PC-9 (cell line): ENCODE measurements around the gene ACO1.

Experiments used
- EZH2 ChIP-seq: fragments of 200-600 bp; sonication (generic); IDR thresholded peaks from 2 replicates; pipeline ENCODE4 v1.8.0; 2017; ENCODE audit warnings: antibody characterized with exemption, low read depth
- TF ChIP-seq, protein P1 (sequence below): fragments of 200-600 bp; sonication (generic); conservative IDR thresholded peaks from 2 replicates; pipeline ENCODE4 v1.6.1; 2017; ENCODE audit warnings: mixed run types, antibody characterized with exemption, mild to moderate bottlenecking, moderate library complexity

GRCh38 chr9:32463500-32464293 is 79.3 kb downstream of the ACO1 start:
- TF ChIP-seq, protein P1, sequence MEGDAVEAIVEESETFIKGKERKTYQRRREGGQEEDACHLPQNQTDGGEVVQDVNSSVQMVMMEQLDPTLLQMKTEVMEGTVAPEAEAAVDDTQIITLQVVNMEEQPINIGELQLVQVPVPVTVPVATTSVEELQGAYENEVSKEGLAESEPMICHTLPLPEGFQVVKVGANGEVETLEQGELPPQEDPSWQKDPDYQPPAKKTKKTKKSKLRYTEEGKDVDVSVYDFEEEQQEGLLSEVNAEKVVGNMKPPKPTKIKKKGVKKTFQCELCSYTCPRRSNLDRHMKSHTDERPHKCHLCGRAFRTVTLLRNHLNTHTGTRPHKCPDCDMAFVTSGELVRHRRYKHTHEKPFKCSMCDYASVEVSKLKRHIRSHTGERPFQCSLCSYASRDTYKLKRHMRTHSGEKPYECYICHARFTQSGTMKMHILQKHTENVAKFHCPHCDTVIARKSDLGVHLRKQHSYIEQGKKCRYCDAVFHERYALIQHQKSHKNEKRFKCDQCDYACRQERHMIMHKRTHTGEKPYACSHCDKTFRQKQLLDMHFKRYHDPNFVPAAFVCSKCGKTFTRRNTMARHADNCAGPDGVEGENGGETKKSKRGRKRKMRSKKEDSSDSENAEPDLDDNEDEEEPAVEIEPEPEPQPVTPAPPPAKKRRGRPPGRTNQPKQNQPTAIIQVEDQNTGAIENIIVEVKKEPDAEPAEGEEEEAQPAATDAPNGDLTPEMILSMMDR = no peak
- no peak for TF ChIP-seq EZH2
